Activated T-helper 2 cell treated with anti-CD3 and anti-CD28 coated beads, Interferon-gamma antibody, Interleukin-2, Interleukin-4, amounts not matched to agents 10 μg/mL and 5 μg/mL and 100 μg/mL, durations not matched to agents 14 hours and 24 hours and 36 hours (primary cell): Measurements from ENCODE around the gene CAMK1D. TPM values are rescaled to one million over a fixed set of nuclear protein-coding genes. Genes with fewer than 3 reads are reported as not detected.

Source experiments
- DNase-seq: peaks from one replicate; pipeline ENCODE4 v3.0.0; 2021; ENCODE audit warnings: low spot score
- H3K27ac Mint-ChIP-seq: one replicate; pipeline ENCODE4 v1.8.0; 2021; ENCODE audit warnings: mixed read lengths
- H3K27me3 Mint-ChIP-seq: one replicate; pipeline ENCODE4 v1.8.0; 2021; ENCODE audit warnings: low read depth, mixed read lengths
- H3K36me3 Mint-ChIP-seq: one replicate; pipeline ENCODE4 v1.8.0; 2021; ENCODE audit warnings: low read depth, mixed read lengths
- H3K4me1 Mint-ChIP-seq: one replicate; pipeline ENCODE4 v1.8.0; 2021; ENCODE audit warnings: low read depth, mixed read lengths
- H3K4me3 Mint-ChIP-seq: one replicate; pipeline ENCODE4 v1.8.0; 2021; ENCODE audit warnings: low read depth, mild to moderate bottlenecking, moderate library complexity, mixed read lengths
- H3K9me3 Mint-ChIP-seq: one replicate; pipeline ENCODE4 v1.8.0; 2021; ENCODE audit warnings: mixed read lengths
- intact Hi-C: fragments of 100-400 bp; cut with micrococcal nuclease; formaldehyde crosslinking; loops from one replicate; pipeline ENCODE4 v1.15.1; 2023
- total RNA-seq: library from RNA; stranded (reverse); gene quantifications from 2 replicates; pipeline ENCODE4 v1.2.3, GENCODE V29; 2022

CAMK1D gene
- total RNA-seq, 1 donor from 2014 or later, result 5.7 TPM

DNA sequence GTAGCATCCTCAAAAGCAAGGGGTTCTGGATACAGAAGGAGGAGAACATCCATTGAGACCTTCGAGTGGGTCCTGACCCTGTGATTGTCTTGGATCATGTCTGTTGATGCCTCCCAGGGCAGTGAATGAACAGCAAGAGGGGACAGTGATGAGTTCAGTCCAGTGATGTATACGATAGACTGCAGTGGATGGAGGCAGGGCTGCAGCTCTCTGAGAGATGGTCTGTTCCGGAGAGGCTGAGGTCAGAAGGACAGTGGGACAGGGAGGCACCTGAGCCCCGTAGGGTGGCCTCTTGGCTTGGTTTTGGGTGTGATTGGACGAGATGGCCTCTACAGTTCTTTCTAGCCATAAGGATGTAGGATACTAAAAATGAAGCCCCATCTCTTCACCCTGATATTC, 280.4 kb downstream of the CAMK1D start:
- Mint-ChIP-seq H3K9me3 (no peaks in the 10 kb centered on the region), H3K4me1 (peaks cover 28% of the 10 kb centered on the region), H3K4me3 (no peak overlapping the region), H3K27ac (no peak overlapping the region), H3K27me3 (peaks cover 2% of the 10 kb centered on the region), H3K36me3 (no peaks in the 10 kb centered on the region)
- intact Hi-C loops, result no loop called here
- no peak for DNase-seq

DNA sequence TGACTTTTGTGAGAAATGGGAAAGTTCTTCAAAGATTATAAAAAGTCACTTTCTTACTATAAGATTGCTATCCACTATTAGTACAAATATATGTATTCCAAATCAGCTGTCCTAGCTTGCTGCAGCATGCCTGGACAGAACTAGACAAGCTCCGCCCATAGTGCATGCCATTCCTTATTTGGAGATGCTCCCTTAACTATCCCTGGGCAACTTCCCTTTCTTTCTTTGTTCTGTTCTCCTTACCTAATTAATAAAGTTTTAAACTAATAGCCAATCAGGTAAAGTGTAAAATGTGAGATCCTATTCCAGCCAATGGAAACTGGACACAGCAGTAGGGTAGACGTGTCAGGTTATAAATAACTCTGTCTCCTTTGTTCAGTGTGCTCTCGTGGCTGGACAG, 281.9 kb downstream of the CAMK1D start:
- H3K4me1 Mint-ChIP-seq, result peaks cover 42% of the 10 kb centered on the region
- H3K27me3 Mint-ChIP-seq, result no peaks in the 10 kb centered on the region
- H3K27ac Mint-ChIP-seq, result no peak overlapping the region
- no peaks in the 10 kb centered on the region for H3K36me3 Mint-ChIP-seq
- H3K9me3 Mint-ChIP-seq, result no peaks in the 10 kb centered on the region
- no peak overlapping the region for H3K4me3 Mint-ChIP-seq
- intact Hi-C loops, result no loop called here
- DNase-seq, result no peak

DNA sequence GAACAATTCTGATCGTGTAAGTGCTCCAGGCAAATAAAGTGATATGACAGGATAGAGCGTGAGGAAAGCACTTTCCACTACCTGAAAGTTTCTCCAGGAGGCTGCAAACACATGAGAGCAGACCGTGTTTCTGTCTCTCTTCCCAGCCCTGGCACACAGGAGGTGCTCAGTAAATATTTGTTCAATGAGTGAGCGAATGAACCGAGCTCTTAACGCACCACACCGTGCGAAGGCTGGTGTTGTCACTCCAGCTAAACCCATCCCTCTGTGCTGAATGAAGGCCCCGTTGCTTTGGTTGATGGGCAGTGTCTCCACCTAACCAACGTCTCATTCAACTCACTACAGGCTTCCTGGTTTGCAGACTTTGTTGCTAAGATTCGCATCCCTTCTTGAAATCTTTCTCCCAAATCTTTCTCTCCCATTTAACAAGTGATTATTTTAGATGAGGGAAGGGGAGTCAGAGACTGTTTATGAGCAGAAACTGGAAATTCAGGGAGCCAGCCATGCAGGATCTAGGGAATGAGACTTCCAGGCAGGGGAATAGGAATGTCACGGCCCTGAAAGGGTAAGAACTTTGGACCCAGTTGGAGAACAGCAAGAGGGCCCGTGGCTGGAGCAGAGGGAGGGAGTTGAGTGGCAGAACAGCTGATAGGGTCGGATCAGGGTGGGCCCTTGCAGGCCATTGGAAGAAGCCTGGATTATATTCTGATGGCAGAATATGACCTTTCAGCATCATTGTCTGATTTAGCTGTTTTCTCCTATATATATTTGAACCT, 282.6 kb downstream of the CAMK1D start:
- no peaks in the 10 kb centered on the region for H3K27me3 Mint-ChIP-seq
- intact Hi-C loops, result no loop called here
- H3K4me3 Mint-ChIP-seq, result no peak overlapping the region
- no peak overlapping the region for H3K27ac Mint-ChIP-seq
- H3K4me1 Mint-ChIP-seq, result peaks cover 44% of the 10 kb centered on the region
- H3K36me3 Mint-ChIP-seq, result no peaks in the 10 kb centered on the region
- H3K9me3 Mint-ChIP-seq, result no peaks in the 10 kb centered on the region
- DNase-seq, result no peak

DNA sequence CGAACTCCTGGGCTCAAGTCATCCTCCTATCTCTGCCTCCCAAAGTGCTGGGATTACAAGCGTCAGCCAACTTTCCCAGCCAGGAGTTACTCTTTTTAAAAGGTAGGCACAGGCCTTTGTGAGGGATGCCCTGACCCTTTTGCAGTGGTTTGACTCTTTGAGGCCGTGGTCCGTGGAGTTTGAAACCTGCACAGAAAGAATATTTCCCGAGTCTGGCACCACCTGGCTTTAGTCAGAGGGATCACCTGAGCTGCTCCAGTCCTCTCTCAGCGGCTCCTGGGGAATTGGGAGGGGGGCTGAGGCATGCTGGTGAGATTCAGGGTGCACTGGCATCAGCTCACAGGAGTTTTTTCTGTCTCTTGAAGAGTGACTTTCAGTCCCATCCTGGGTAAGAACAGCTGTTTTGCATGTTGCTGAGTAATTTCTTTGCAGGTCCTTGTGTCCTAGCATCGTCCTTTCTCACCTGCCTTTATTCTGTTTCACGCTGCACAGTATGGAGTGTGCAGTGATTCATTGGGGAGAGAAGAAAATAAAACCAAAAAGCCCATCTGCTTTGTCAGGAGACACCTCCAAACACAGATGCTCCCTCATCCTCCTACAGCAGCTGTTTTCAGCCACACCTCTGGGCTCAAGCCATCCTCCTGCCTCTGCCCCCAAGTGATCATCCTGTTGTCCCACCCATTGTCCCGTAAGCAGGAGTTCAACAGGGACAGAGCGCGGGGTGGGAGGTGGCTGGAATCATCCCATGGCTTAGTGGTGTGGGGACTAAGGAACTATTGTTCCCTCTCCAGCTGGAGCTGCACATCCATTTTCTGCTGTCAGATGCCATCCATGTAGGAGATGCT, 284.7 kb downstream of the CAMK1D start:
- intact Hi-C loops, result loop anchor here (2.0 kb wide), 1 partner anchor 185 kb away; no protein-coding TSS in a partner anchor
- no peak for DNase-seq
- Mint-ChIP-seq H3K4me1 (peaks cover 57% of the 10 kb centered on the region), H3K27me3 (no peaks in the 10 kb centered on the region), H3K4me3 (peak overlapping the region; percentile 10), H3K9me3 (no peaks in the 10 kb centered on the region), H3K36me3 (no peaks in the 10 kb centered on the region), H3K27ac (peak overlapping the region; percentile 97)

DNA sequence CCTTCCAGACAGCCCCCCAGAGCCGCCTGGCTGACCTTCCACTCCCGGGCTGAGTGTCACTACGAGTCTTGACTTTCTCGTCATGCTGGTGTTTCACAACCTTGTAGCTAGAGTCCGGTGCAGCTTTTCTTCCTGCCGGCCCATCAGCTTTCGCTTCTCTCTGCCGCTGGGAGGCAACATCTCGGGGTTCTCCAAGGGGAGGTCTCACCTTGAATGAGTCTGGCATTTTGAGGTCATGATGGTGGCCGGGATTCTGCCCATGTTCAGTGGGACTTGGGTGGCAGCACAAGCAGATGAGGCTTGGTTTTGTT, 285.2 kb downstream of the CAMK1D start:
- intact Hi-C loops, result loop anchor here (2.0 kb wide), 1 partner anchor 186 kb away; no protein-coding TSS in a partner anchor
- Mint-ChIP-seq H3K27ac (peak overlapping the region; percentile 97), H3K4me1 (peaks cover 52% of the 10 kb centered on the region), H3K4me3 (peak overlapping the region; percentile 45), H3K9me3 (no peaks in the 10 kb centered on the region), H3K27me3 (no peaks in the 10 kb centered on the region), H3K36me3 (no peaks in the 10 kb centered on the region)
- DNase-seq, result no peak

DNA sequence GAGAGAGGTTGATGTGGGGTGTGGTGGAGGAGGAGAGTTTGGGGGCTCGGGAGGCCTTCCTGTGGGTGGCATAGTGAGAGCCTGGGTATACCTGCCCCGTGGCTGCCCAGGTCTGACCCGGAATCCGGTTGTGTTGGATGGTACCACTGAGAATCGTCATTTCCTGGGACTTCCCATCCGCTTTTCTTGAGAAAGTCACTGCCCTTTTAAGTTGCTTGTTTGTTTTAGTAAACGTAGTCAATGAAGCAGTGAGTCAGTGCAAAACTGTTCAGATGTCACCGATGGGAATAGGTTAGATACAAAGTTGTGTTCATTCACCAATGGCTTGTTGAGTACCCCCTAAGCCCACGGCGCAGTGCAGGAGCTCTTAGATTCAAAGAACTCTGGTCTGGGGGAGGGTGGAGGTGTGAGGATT, 285.8 kb downstream of the CAMK1D start:
- peaks cover 48% of the 10 kb centered on the region for H3K4me1 Mint-ChIP-seq
- peak overlapping the region; percentile 45 for H3K4me3 Mint-ChIP-seq
- H3K36me3 Mint-ChIP-seq, result no peaks in the 10 kb centered on the region
- peak overlapping the region; percentile 97 for H3K27ac Mint-ChIP-seq
- intact Hi-C loops, result loop anchor here (1.0 to 5.0 kb wide), 5 partner anchors 9 to 371 kb away; no protein-coding TSS in a partner anchor
- DNase-seq, result peak; percentile 25
- no peaks in the 10 kb centered on the region for H3K9me3 Mint-ChIP-seq
- H3K27me3 Mint-ChIP-seq, result no peaks in the 10 kb centered on the region

DNA sequence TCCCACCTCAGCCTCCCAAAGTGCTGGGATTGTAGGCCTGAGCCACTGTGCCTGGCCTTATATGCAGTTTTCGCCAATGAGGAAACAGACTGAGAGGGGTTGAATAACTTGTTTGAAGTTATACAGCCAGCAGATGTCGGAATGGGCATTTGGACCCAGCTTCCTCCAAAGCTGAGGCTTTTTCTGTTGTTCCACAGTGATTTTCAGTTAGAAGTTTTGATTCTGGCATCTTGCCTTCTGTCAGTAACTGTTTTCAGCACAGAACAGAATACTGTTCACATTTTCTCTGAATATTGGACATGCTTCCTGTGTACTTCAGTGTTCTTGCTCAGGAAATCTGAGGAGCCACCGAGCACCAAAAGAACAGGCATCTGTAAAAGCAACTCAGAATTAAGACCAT, 287.2 kb downstream of the CAMK1D start:
- H3K27me3 Mint-ChIP-seq, result no peaks in the 10 kb centered on the region
- no peaks in the 10 kb centered on the region for H3K36me3 Mint-ChIP-seq
- peak overlapping the region; percentile 97 for H3K27ac Mint-ChIP-seq
- intact Hi-C loops, result loop anchor here (5.0 kb wide), 2 partner anchors 44 to 71 kb away; no protein-coding TSS in a partner anchor
- no peaks in the 10 kb centered on the region for H3K9me3 Mint-ChIP-seq
- H3K4me3 Mint-ChIP-seq, result no peak overlapping the region
- H3K4me1 Mint-ChIP-seq, result peaks cover 48% of the 10 kb centered on the region
- no peak for DNase-seq

DNA sequence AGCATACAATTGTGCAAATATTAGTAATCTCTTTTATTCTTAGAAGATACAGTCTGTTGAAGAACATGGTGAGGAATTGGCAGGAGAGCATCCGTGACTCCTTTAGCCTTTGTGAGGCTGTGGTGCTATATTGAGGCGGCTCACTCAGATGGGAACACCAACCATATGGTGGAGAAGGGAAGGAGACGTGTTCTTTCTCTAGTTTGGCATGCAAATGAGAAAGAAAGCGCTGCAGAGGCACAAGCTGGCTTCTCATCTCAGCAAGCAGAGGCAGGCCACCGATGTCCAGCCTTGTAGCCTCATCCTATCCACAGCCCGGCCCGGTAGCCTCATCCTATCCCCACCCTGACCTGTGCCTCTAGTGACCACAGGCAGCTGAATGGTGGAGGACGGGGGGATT, 288.3 kb downstream of the CAMK1D start:
- Mint-ChIP-seq H3K27me3 (no peaks in the 10 kb centered on the region), H3K4me1 (peaks cover 48% of the 10 kb centered on the region), H3K9me3 (no peaks in the 10 kb centered on the region), H3K27ac (peak overlapping the region; percentile 29), H3K36me3 (no peaks in the 10 kb centered on the region), H3K4me3 (no peak overlapping the region)
- DNase-seq, result no peak
- intact Hi-C loops, result loop anchor here (5.0 kb wide), 2 partner anchors 45 to 70 kb away; no protein-coding TSS in a partner anchor

DNA sequence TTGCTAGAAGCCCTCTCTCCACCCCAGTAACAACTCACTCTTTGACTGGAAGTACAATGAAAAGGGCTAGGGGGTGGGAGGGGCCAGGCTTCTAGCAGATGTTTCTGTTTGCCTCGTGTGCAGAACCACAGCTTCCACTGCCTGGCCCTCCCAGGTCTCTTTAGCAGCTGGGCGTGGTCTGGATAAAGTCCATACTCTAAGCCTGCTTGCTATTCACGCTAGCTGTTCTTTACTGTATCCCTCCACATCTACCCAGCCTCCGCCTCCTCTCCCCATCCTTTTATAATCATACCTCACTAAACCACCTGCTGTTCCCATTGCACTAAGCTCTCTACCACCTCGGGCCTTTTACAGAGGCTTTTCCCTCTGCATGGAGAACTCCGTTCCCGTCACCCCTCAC, 288.8 kb downstream of the CAMK1D start:
- intact Hi-C loops, result loop anchor here (5.0 kb wide), 2 partner anchors 46 to 69 kb away; no protein-coding TSS in a partner anchor
- Mint-ChIP-seq H3K27me3 (no peaks in the 10 kb centered on the region), H3K36me3 (no peaks in the 10 kb centered on the region), H3K27ac (peak overlapping the region; percentile 29), H3K4me3 (no peak overlapping the region), H3K4me1 (peaks cover 45% of the 10 kb centered on the region), H3K9me3 (no peaks in the 10 kb centered on the region)
- DNase-seq, result peak; percentile 28

DNA sequence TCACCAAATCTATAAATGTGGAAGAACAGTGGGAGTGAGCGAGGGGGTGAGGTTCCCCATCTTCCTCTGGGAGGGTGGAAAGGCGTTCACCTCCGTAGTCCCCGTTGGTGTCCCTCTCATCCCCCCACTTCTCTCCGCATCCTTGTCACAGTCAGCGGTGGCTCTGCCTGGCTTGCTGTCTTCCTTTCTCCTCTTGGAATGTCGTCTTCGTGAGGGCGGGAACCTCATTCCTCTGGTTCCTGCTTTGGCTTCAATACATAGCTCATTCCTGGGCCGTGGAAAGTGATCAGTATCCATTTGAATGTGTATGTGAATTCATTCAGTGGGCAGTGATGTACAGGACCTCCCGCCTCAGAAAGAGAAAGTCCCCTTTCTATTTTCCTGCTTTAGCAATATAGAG, 289.4 kb downstream of the CAMK1D start:
- Mint-ChIP-seq H3K4me1 (peaks cover 46% of the 10 kb centered on the region), H3K9me3 (no peaks in the 10 kb centered on the region), H3K4me3 (no peak overlapping the region), H3K36me3 (no peaks in the 10 kb centered on the region), H3K27me3 (no peaks in the 10 kb centered on the region), H3K27ac (peak overlapping the region; percentile 23)
- no peak for DNase-seq
- intact Hi-C loops, result loop anchor here (5.0 kb wide), 2 partner anchors 46 to 69 kb away; no protein-coding TSS in a partner anchor

DNA sequence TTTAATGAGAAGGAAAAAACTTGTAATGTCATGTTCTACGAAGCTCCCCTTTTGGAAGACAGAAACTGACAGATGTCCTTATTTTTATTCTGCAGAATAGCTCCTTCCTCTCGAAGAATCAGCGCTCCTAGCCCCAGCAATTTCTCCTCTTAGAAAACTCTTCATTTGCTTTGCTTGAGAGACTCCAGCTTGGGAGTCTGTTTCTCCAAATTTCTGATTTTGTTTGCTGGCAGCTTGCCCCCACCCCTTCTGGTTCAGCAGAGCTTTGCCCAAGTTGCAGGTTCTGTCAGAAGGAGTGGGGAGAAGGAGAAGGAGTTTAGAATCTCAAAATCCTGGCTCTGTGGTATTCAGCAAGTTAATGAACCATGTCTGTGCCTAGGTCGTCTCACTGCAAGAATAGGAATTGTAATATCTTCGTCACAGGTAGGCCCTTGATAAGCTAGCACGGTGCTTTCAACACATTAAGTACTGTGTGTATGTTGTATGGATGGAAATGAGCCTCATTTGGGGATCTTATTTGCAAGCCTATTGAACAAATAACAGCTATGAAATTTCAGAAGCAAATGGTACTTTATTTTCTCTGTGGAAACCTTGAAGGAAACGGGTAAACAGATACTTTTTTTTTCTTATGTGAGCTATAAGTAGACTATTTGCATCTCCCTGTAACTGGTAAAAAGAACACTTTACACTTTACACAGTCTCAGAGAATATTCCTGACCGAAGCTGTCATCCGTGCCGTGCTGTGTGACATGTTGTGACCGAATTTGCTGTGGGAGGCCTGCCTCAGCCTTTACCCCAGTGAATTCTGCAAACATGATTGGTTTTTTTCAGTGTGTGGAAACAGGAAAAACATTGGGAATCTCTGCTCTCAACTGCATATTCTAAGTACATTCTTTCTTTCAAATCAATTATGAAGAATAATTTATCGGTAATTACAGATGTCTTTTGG, 290.9 kb downstream of the CAMK1D start:
- Mint-ChIP-seq H3K9me3 (no peaks in the 10 kb centered on the region), H3K27me3 (no peaks in the 10 kb centered on the region), H3K36me3 (no peaks in the 10 kb centered on the region), H3K27ac (no peak overlapping the region), H3K4me1 (peaks cover 46% of the 10 kb centered on the region), H3K4me3 (no peak overlapping the region)
- no peak for DNase-seq
- intact Hi-C loops, result loop anchor here (5.0 kb wide), 2 partner anchors 48 to 67 kb away; no protein-coding TSS in a partner anchor

DNA sequence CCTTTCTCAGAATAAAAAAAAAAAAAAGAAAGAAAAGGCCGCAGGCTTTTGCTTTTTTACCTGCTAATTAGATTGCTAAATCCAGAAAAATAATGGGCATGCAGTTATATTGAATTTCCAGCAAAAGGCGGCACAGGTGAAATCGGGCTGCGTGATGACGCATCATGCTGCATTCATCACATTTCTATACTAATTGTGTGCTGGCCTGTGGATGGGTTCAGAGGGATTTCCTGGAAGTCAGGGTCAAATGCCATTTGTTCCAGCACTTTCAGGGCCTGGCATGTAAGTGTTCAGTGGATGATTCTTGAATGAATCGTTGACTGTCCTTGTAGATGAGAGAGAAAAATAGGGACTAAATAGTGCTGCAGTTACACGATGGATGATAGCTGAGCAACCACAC, 292.7 kb downstream of the CAMK1D start:
- no peaks in the 10 kb centered on the region for H3K9me3 Mint-ChIP-seq
- no peak overlapping the region for H3K4me3 Mint-ChIP-seq
- H3K27me3 Mint-ChIP-seq, result no peaks in the 10 kb centered on the region
- peaks cover 35% of the 10 kb centered on the region for H3K4me1 Mint-ChIP-seq
- DNase-seq, result no peak
- H3K27ac Mint-ChIP-seq, result no peak overlapping the region
- intact Hi-C loops, result no loop called here
- H3K36me3 Mint-ChIP-seq, result no peaks in the 10 kb centered on the region
